Spleen (tissue), 11 donors: ENCODE data around the gene GABRB1. TPM values are rescaled to one million over a fixed set of nuclear protein-coding genes. Genes with fewer than 3 reads are reported as not detected.

Experiments
- DNase-seq: peaks from one replicate; pipeline ENCODE4 v3.0.0-alpha.2; 2020
- H3K27ac ChIP-seq, 8 donors: fragments of 200-600 bp; sonication (generic) in 7 of 8; 1 replicate in 4 of 8; 2 replicates in 4 of 8; pipeline versions ENCODE4 v1.5.0 to v1.8.0; 2016 to 2021; ENCODE audit warnings: inconsistent platforms in 4 of 8, mild to moderate bottlenecking in 4 of 8, moderate library complexity in 1 of 8
- H3K27me3 ChIP-seq, 7 donors: fragments of 200-600 bp; sonication (generic) in 6 of 7; replicated peaks in 1 of 7; 1 replicate in 4 of 7; 2 replicates in 3 of 7; pipeline versions ENCODE4 v1.5.0 to v1.8.0; 2016 to 2021; ENCODE audit warnings: inconsistent platforms in 3 of 7, mild to moderate bottlenecking in 1 of 7
- H3K36me3 ChIP-seq, 6 donors: fragments of 200-600 bp; sonication (generic) in 5 of 6; 1 replicate in 4 of 6; 2 replicates in 2 of 6; pipeline versions ENCODE4 v1.5.0 to v1.8.0; 2016 to 2021; ENCODE audit warnings: inconsistent platforms in 2 of 6
- H3K4me1 ChIP-seq, 6 donors: fragments of 200-600 bp; sonication (generic) in 5 of 6; 1 replicate in 3 of 6; 2 replicates in 3 of 6; pipeline versions ENCODE4 v1.5.0 to v1.8.0; 2016 to 2021; ENCODE audit warnings: inconsistent platforms in 3 of 6
- H3K4me3 ChIP-seq, 8 donors: fragments of 200-600 bp; sonication (generic) in 7 of 8; 1 replicate in 4 of 8; 2 replicates in 4 of 8; pipeline versions ENCODE4 v1.5.0 to v1.8.0; 2016 to 2021; ENCODE audit warnings: inconsistent platforms in 4 of 8, mild to moderate bottlenecking in 4 of 8, moderate library complexity in 2 of 8
- H3K9me3 ChIP-seq, 8 donors: fragments of 200-600 bp; sonication (generic) in 7 of 8; 1 replicate in 4 of 8; 2 replicates in 4 of 8; pipeline versions ENCODE4 v1.5.0 to v1.8.0; 2016 to 2021; ENCODE audit warnings: inconsistent platforms in 4 of 8
- CTCF ChIP-seq, 11 experiments: fragments of 200-600 bp in 7 of 11; fragments of 450-650 bp in 4 of 11; sonication (generic) in 4 of 11; IDR thresholded peaks in 8 of 11; conservative IDR thresholded peaks in 3 of 11; 1 replicate in 7 of 11; 2 replicates in 4 of 11; pipeline versions ENCODE4 v1.4.0 to v1.8.0; 2016 to 2021; ENCODE audit warnings: antibody characterized with exemption in 11 of 11, inconsistent platforms in 4 of 11, mild to moderate bottlenecking in 1 of 11
- POLR2A ChIP-seq, 3 donors: fragments of 450-650 bp; IDR thresholded peaks; one replicate each; pipeline ENCODE4 v1.5.1; 2017; ENCODE audit warnings: antibody characterized with exemption in 3 of 3, mild to moderate bottlenecking in 1 of 3
- POLR2AphosphoS5 ChIP-seq, 3 donors: sonication (generic); formaldehyde crosslinking; IDR thresholded peaks; one replicate each; pipeline ENCODE4 v1.5.1; 2017; ENCODE audit warnings: antibody characterized with exemption in 3 of 3
- WGBS, 5 donors: extraction: QIAGEN DNeasy Blood & Tissue Kit in 3 of 5; methylation state at CpG; one replicate each; pipeline versions ENCODE4 v1.1.5 to v1.1.7; 2013 to 2018; 5-methylcytosine and 5-hydroxymethylcytosine counted together
- intact Hi-C: fragments of 100-400 bp; cut with DNase I; formaldehyde crosslinking; loops from one replicate; pipeline ENCODE4 v1.15.0; 2023; ENCODE audit warnings: low total_unique reads
- polyA plus RNA-seq, 3 donors: library from polyadenylated mRNA; stranded (reverse); fragments of 200-250 nt; gene quantifications; one replicate each; pipeline ENCODE4 v1.2.1, GENCODE V29; 2013
- total RNA-seq, 7 donors: library from RNA; depleted of rRNA in 3 of 7; stranded (reverse); fragments of >200 nt in 3 of 7; fragmentation: NEBNext Ultra II Directional in 4 of 7; extraction: Animal tissue kit (Norgen Biotek cat#: 25700) in 4 of 7; gene quantifications; one replicate each; pipeline versions ENCODE4 v1.1.0 to v1.2.1, GENCODE V29; 2016 to 2021
- donor health status: healthy with polysubstance abuse.
- donor health status: DM: no; HTN: no; CAD: no; lungs with moderate emphysema.
- donor health status: DM: no; HTN: no; CAD: no.
- donor health status: Bipolar disorder and iron deficiency.
- donor health status: healthy.
- donor health status: DM: no; HTN: no; CAD: no.
- donor health status: DM: yes; HTN: yes; CAD: no.

The GABRB1 gene
- total and polyA plus RNA-seq, 10 donors, result not detected

- WGBS, 5 donors, result 32 to 64% (median 39%) methylated on average over 2 of the region's 2 CpGs
- Histone ChIP-seq H3K4me3 (no peak overlapping the region), H3K9me3 (no peaks in the 10 kb centered on the region), H3K4me1 (peaks cover 0 to 50% (median 22%) of the 10 kb centered on the region in 6 donors), H3K27ac (peak overlapping the region in 1 of 8 donors; percentile 3), H3K36me3 (peaks cover 0 to 2% (median 0%) of the 10 kb centered on the region in 6 donors), H3K27me3 (no peaks in the 10 kb centered on the region)
- TF ChIP-seq CTCF (IDR thresholded peaks at IDR 0.05 in 8 of 11, conservative IDR thresholded peaks at IDR 0.05 in 3 of 11) (no peak), POLR2A (IDR thresholded peaks at IDR 0.05) (no peak), POLR2AphosphoS5 (IDR thresholded peaks at IDR 0.05) (no peak)
- DNase-seq, result no peak
- intact Hi-C loops, result loop anchor here (10.0 kb wide), 1 partner anchor 100 kb away; no protein-coding TSS in a partner anchor
These were observed 433.6 kb downstream of the GABRB1 start for GRCh38 chr4:47465004-47465403.

- no peak for TF ChIP-seq POLR2A (IDR thresholded peaks at IDR 0.05)
- intact Hi-C loops, result loop anchor here (10.0 kb wide), 1 partner anchor 99 kb away; no protein-coding TSS in a partner anchor
- Histone ChIP-seq H3K27ac (no peak overlapping the region), H3K4me3 (no peak overlapping the region), H3K36me3 (no peaks in the 10 kb centered on the region), H3K27me3 (no peaks in the 10 kb centered on the region), H3K4me1 (peaks cover 0 to 38% (median 22%) of the 10 kb centered on the region in 6 donors), H3K9me3 (no peaks in the 10 kb centered on the region)
- 37 to 45% (median 42%) methylated on average over 2 of the region's 2 CpGs for WGBS, 5 donors
- DNase-seq, result no peak
These were observed 434.9 kb downstream of the GABRB1 start for GRCh38 chr4:47466056-47466785.

GRCh38 chr4:47468706-47469365 lies 437.5 kb downstream of the GABRB1 start:
- no peaks in the 10 kb centered on the region for H3K27me3 ChIP-seq
- no peaks in the 10 kb centered on the region for H3K36me3 ChIP-seq
- TF ChIP-seq POLR2A (IDR thresholded peaks at IDR 0.05) (no peak), POLR2AphosphoS5 (IDR thresholded peaks at IDR 0.05) (no peak), CTCF (IDR thresholded peaks at IDR 0.05 in 8 of 11, conservative IDR thresholded peaks at IDR 0.05 in 3 of 11) (no peak)
- no peak for DNase-seq
- no peak overlapping the region for H3K4me3 ChIP-seq
- intact Hi-C loops, result loop anchor here (10.0 kb wide), 1 partner anchor 96 kb away; no protein-coding TSS in a partner anchor
- H3K4me1 ChIP-seq, result peaks cover 0 to 14% (median 6%) of the 10 kb centered on the region in 6 donors
- no peaks in the 10 kb centered on the region for H3K9me3 ChIP-seq
- 91 to 96% (median 93%) methylated on average over 6 of the region's 6 CpGs for WGBS, 5 donors
- no peak overlapping the region for H3K27ac ChIP-seq

- no peaks in the 10 kb centered on the region for H3K36me3 ChIP-seq
- no peak for DNase-seq
- intact Hi-C loops, result loop anchor here (10.0 kb wide), 1 partner anchor 95 kb away; no protein-coding TSS in a partner anchor
- H3K27ac ChIP-seq, result no peak overlapping the region
- H3K4me1 ChIP-seq, result peaks cover 0 to 3% (median 0%) of the 10 kb centered on the region in 6 donors
- no peak for TF ChIP-seq CTCF (IDR thresholded peaks at IDR 0.05 in 8 of 11, conservative IDR thresholded peaks at IDR 0.05 in 3 of 11)
- no peak for TF ChIP-seq POLR2A (IDR thresholded peaks at IDR 0.05)
- TF ChIP-seq POLR2AphosphoS5 (IDR thresholded peaks at IDR 0.05), result no peak
- H3K4me3 ChIP-seq, result no peak overlapping the region
- no peaks in the 10 kb centered on the region for H3K9me3 ChIP-seq
- no peaks in the 10 kb centered on the region for H3K27me3 ChIP-seq
- WGBS, 5 donors, result 84 to 95% (median 90%) methylated on average over 3 of the region's 3 CpGs
These were observed 438.6 kb downstream of the GABRB1 start for GRCh38 chr4:47469951-47470350.
